DOHH2 (cell line): ENCODE data around the gene FAM168B.

Experiments
- H3F3A ChIP-seq: fragments of 200-600 bp; sonication (generic), shearing (Covaris generic); 2 replicates; pipeline ENCODE4 v1.6.0; 2016; ENCODE audit warnings: antibody characterized with exemption, mild to moderate bottlenecking; ENCODE audit not compliant: control insufficient read depth, insufficient read depth
- H3K27ac ChIP-seq: fragments of 200-600 bp; sonication (generic); 2 replicates; pipeline ENCODE4 v1.5.1; 2014; ENCODE audit warnings: low read depth, mild to moderate bottlenecking, low read length, moderate library complexity
- H3K27me3 ChIP-seq: fragments of 200-600 bp; sonication (generic); 2 replicates; pipeline ENCODE4 v1.6.1; 2014; ENCODE audit warnings: mild to moderate bottlenecking, low read length, mixed read lengths; ENCODE audit not compliant: control insufficient read depth
- H3K36me3 ChIP-seq: fragments of 200-600 bp; sonication (generic); 2 replicates; pipeline ENCODE4 v1.6.1; 2014; ENCODE audit warnings: mild to moderate bottlenecking, low read length, moderate library complexity, mixed read lengths; ENCODE audit not compliant: control insufficient read depth
- H3K4me1 ChIP-seq: fragments of 200-600 bp; sonication (generic); 2 replicates; pipeline ENCODE4 v1.6.1; 2014; ENCODE audit warnings: mild to moderate bottlenecking, low read length, mixed read lengths; ENCODE audit not compliant: control insufficient read depth
- H3K4me2 ChIP-seq: fragments of 200-600 bp; sonication (generic); 2 replicates; pipeline ENCODE4 v1.6.0; 2014; ENCODE audit warnings: mild to moderate bottlenecking, low read length, moderate library complexity
- H3K4me3 ChIP-seq: fragments of 200-600 bp; sonication (generic); 2 replicates; pipeline ENCODE4 v1.5.1; 2014; ENCODE audit warnings: mild to moderate bottlenecking, low read length, mixed read lengths
- H3K79me2 ChIP-seq: fragments of 200-600 bp; sonication (generic); 2 replicates; pipeline ENCODE4 v1.6.1; 2014; ENCODE audit warnings: mild to moderate bottlenecking, low read length, mixed read lengths; ENCODE audit not compliant: control insufficient read depth
- H3K9me2 ChIP-seq: fragments of 200-600 bp; sonication (generic); replicated peaks from 2 replicates; pipeline ENCODE4 v1.6.1; 2014; ENCODE audit warnings: mild to moderate bottlenecking, low read length, mixed read lengths; ENCODE audit not compliant: control insufficient read depth
- H3K9me3 ChIP-seq: fragments of 200-600 bp; sonication (generic); 2 replicates; pipeline ENCODE4 v1.6.1; 2014; ENCODE audit warnings: antibody characterized with exemption, low read length, mixed read lengths; ENCODE audit not compliant: control insufficient read depth, insufficient read depth
- H4K20me1 ChIP-seq: fragments of 200-600 bp; sonication (generic); 2 replicates; pipeline ENCODE4 v1.6.0; 2014; ENCODE audit warnings: low read depth, mild to moderate bottlenecking, antibody characterized with exemption, low read length, moderate library complexity; ENCODE audit not compliant: control insufficient read depth, insufficient read depth
- EZH2phosphoT487 ChIP-seq: fragments of 200-600 bp; sonication (generic); IDR thresholded peaks from 2 replicates; pipeline ENCODE4 v1.6.1; 2017; ENCODE audit warnings: borderline replicate concordance, mild to moderate bottlenecking, antibody characterized with exemption, low read length, moderate library complexity, mixed read lengths
- TF ChIP-seq, protein P1 (sequence below): fragments of 200-600 bp; sonication (generic); IDR thresholded peaks from one replicate; pipeline ENCODE4 v1.5.1; 2014; ENCODE audit warnings: antibody characterized with exemption, mild to moderate bottlenecking, low read depth, low read length; ENCODE audit not compliant: poor library complexity, severe bottlenecking

The FAM168B gene

GRCh38 chr2:131067465-131068125 is 25.7 kb downstream of the FAM168B start:
- no peaks in the 10 kb centered on the region for H3K9me3 ChIP-seq
- no peak overlapping the region for H3K4me3 ChIP-seq
- no peaks in the 10 kb centered on the region for H3K9me2 ChIP-seq
- H3K36me3 ChIP-seq: peaks cover 76% of the 10 kb centered on the region
- peaks cover 7% of the 10 kb centered on the region for H4K20me1 ChIP-seq
- no peaks in the 10 kb centered on the region for H3F3A ChIP-seq
- no peak overlapping the region for H3K27ac ChIP-seq
- H3K4me2 ChIP-seq: no peak overlapping the region
- H3K27me3 ChIP-seq: no peaks in the 10 kb centered on the region
- H3K4me1 ChIP-seq: peaks cover 12% of the 10 kb centered on the region; the same call in 1 of the 2 replicates
- peaks cover 95% of the 10 kb centered on the region for H3K79me2 ChIP-seq
- TF ChIP-seq, protein P1, sequence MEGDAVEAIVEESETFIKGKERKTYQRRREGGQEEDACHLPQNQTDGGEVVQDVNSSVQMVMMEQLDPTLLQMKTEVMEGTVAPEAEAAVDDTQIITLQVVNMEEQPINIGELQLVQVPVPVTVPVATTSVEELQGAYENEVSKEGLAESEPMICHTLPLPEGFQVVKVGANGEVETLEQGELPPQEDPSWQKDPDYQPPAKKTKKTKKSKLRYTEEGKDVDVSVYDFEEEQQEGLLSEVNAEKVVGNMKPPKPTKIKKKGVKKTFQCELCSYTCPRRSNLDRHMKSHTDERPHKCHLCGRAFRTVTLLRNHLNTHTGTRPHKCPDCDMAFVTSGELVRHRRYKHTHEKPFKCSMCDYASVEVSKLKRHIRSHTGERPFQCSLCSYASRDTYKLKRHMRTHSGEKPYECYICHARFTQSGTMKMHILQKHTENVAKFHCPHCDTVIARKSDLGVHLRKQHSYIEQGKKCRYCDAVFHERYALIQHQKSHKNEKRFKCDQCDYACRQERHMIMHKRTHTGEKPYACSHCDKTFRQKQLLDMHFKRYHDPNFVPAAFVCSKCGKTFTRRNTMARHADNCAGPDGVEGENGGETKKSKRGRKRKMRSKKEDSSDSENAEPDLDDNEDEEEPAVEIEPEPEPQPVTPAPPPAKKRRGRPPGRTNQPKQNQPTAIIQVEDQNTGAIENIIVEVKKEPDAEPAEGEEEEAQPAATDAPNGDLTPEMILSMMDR: no peak
- TF ChIP-seq EZH2phosphoT487: no peak

GRCh38 chr2:131064589-131065512 is 28.4 kb downstream of the FAM168B start:
- Histone ChIP-seq H3K36me3 (peaks cover 76% of the 10 kb centered on the region), H3K4me1 (peaks cover 12% of the 10 kb centered on the region; the same call in 1 of the 2 replicates), H3K9me2 (no peaks in the 10 kb centered on the region), H3K79me2 (peaks cover 97% of the 10 kb centered on the region), H3K27ac (no peak overlapping the region), H3K4me2 (no peak overlapping the region), H3K9me3 (no peaks in the 10 kb centered on the region), H3K27me3 (no peaks in the 10 kb centered on the region), H3K4me3 (no peak overlapping the region), H3F3A (no peaks in the 10 kb centered on the region), H4K20me1 (peaks cover 2% of the 10 kb centered on the region)
- no peak for TF ChIP-seq EZH2phosphoT487
- TF ChIP-seq, protein P1: no peak

- no peak overlapping the region for H3K4me3 ChIP-seq
- H3K4me1 ChIP-seq: peaks cover 12% of the 10 kb centered on the region; the same call in 1 of the 2 replicates
- H3K9me3 ChIP-seq: no peaks in the 10 kb centered on the region
- no peak overlapping the region for H3K27ac ChIP-seq
- peaks cover 7% of the 10 kb centered on the region for H4K20me1 ChIP-seq
- H3F3A ChIP-seq: peaks cover 2% of the 10 kb centered on the region; the same call in 1 of the 2 replicates
- H3K9me2 ChIP-seq: no peaks in the 10 kb centered on the region
- no peaks in the 10 kb centered on the region for H3K27me3 ChIP-seq
- H3K79me2 ChIP-seq: peaks cover 97% of the 10 kb centered on the region
- no peak overlapping the region for H3K4me2 ChIP-seq
- H3K36me3 ChIP-seq: peaks cover 83% of the 10 kb centered on the region
- TF ChIP-seq, protein P1: no peak
- no peak for TF ChIP-seq EZH2phosphoT487
Observed at GRCh38 chr2:131063501-131064283, 29.6 kb downstream of the FAM168B start.
